Osteoblast (primary cell): ENCODE results near the gene CSF2RB. TPM values are rescaled to one million over a fixed set of nuclear protein-coding genes. Genes with fewer than 3 reads are reported as not detected.

ENCODE experiments used
- DNase-seq: peaks from one replicate; pipeline ENCODE4 v3.0.0; 2011; ENCODE audit warnings: low spot score, mixed read lengths; ENCODE audit not compliant: insufficient read length; ENCODE audit errors: missing footprints
- H2AFZ ChIP-seq: 2 replicates; pipeline ENCODE4 v1.6.0; 2011; ENCODE audit warnings: mild to moderate bottlenecking, low read length
- H3K27ac ChIP-seq: 2 replicates; pipeline ENCODE4 v1.5.1; 2011; ENCODE audit warnings: mild to moderate bottlenecking, low read depth, low read length, moderate library complexity
- H3K27me3 ChIP-seq: 2 replicates; pipeline ENCODE4 v1.6.0; 2012; ENCODE audit warnings: mild to moderate bottlenecking, control low read depth, inconsistent platforms, low read length, moderate library complexity; ENCODE audit not compliant: insufficient read depth
- H3K36me3 ChIP-seq: 2 replicates; pipeline ENCODE4 v1.5.1; 2011; ENCODE audit warnings: mild to moderate bottlenecking, low read length, control low read depth, moderate library complexity; ENCODE audit not compliant: insufficient read depth
- H3K4me1 ChIP-seq: 2 replicates; pipeline ENCODE4 v1.5.1; 2011; ENCODE audit warnings: mild to moderate bottlenecking, low read length, control low read depth, moderate library complexity; ENCODE audit not compliant: insufficient read depth
- H3K4me2 ChIP-seq: 2 replicates; pipeline ENCODE4 v1.6.0; 2011; ENCODE audit warnings: mild to moderate bottlenecking, low read length; ENCODE audit not compliant: insufficient read depth
- H3K4me3 ChIP-seq: fragments of 200-600 bp; sonication (generic); 3 replicates; pipeline ENCODE4 v1.5.1; 2012; ENCODE audit warnings: mild to moderate bottlenecking, low read length, inconsistent platforms; ENCODE audit not compliant: insufficient read depth
- H3K79me2 ChIP-seq: 2 replicates; pipeline ENCODE4 v1.6.0; 2012; ENCODE audit warnings: mild to moderate bottlenecking, low read length, control low read depth, inconsistent platforms; ENCODE audit not compliant: insufficient read depth
- H3K9me3 ChIP-seq: 2 replicates; pipeline ENCODE4 v1.5.1; 2011; ENCODE audit warnings: low read depth, low read length, control low read depth
- H4K20me1 ChIP-seq: 2 replicates; pipeline ENCODE4 v1.6.0; 2012; ENCODE audit warnings: mild to moderate bottlenecking, low read length, control low read depth; ENCODE audit not compliant: insufficient read depth
- CTCF ChIP-seq: IDR thresholded peaks from 2 replicates; pipeline ENCODE4 v1.5.1; 2011; ENCODE audit warnings: mild to moderate bottlenecking, low read depth, low read length, moderate library complexity; ENCODE audit errors: extremely low read depth
- total RNA-seq: library from RNA; depleted of rRNA; stranded (reverse); fragments of >200 nt; gene quantifications from 2 replicates; pipeline ENCODE4 v1.2.3, GENCODE V29; 2012

The CSF2RB gene
- total RNA-seq, 1 donor, result 1.1 TPM

- peak; percentile 6 for TF ChIP-seq CTCF
- no peak for DNase-seq
- H3K36me3 ChIP-seq, result no peaks in the 10 kb centered on the region
- peaks cover 49% of the 10 kb centered on the region for H3K27me3 ChIP-seq
- H3K79me2 ChIP-seq, result no peaks in the 10 kb centered on the region
- no peak overlapping the region for H2AFZ ChIP-seq
- H3K4me3 ChIP-seq, result no peak overlapping the region
- no peak overlapping the region for H3K27ac ChIP-seq
- H4K20me1 ChIP-seq, result no peaks in the 10 kb centered on the region
- H3K4me1 ChIP-seq, result no peaks in the 10 kb centered on the region
- no peaks in the 10 kb centered on the region for H3K9me3 ChIP-seq
- no peak overlapping the region for H3K4me2 ChIP-seq
Observed at GRCh38 chr22:36904260-36904880, 9.1 kb upstream of the CSF2RB start.

- H3K9me3 ChIP-seq, result no peaks in the 10 kb centered on the region
- peaks cover 33% of the 10 kb centered on the region for H3K27me3 ChIP-seq
- no peaks in the 10 kb centered on the region for H3K36me3 ChIP-seq
- H3K79me2 ChIP-seq, result no peaks in the 10 kb centered on the region
- H3K27ac ChIP-seq, result no peak overlapping the region
- no peak overlapping the region for H3K4me2 ChIP-seq
- no peak for TF ChIP-seq CTCF
- H4K20me1 ChIP-seq, result no peaks in the 10 kb centered on the region
- H3K4me3 ChIP-seq, result no peak overlapping the region
- peak; percentile 18 for DNase-seq
- peaks cover 7% of the 10 kb centered on the region for H3K4me1 ChIP-seq
- no peak overlapping the region for H2AFZ ChIP-seq
Observed at GRCh38 chr22:36907253-36908195, 5.9 kb upstream of the CSF2RB start.

GRCh38 chr22:36910461-36910860 lies 3.0 kb upstream of the CSF2RB start:
- DNase-seq, result no peak
- Histone ChIP-seq H3K27ac (no peak overlapping the region), H3K4me3 (no peak overlapping the region), H2AFZ (no peak overlapping the region), H3K9me3 (no peaks in the 10 kb centered on the region), H3K27me3 (peaks cover 11% of the 10 kb centered on the region), H3K36me3 (no peaks in the 10 kb centered on the region), H3K79me2 (no peaks in the 10 kb centered on the region), H4K20me1 (no peaks in the 10 kb centered on the region), H3K4me1 (peaks cover 13% of the 10 kb centered on the region), H3K4me2 (no peak overlapping the region)
- TF ChIP-seq CTCF, result no peak
